MM.1S (cell line): ENCODE data around the gene CAMK2G.

Experiments used
- DNase-seq: peaks from one replicate; pipeline ENCODE4 v3.0.0-alpha.2; 2015
- H2AFZ ChIP-seq: fragments of 300-600 bp; sonication (generic); 2 replicates; pipeline ENCODE4 v1.6.0; 2016; ENCODE audit warnings: antibody characterized with exemption, low read length
- H3F3A ChIP-seq: fragments of 300-600 bp; sonication (generic); 2 replicates; pipeline ENCODE4 v1.6.1; 2016; ENCODE audit warnings: mild to moderate bottlenecking, antibody characterized with exemption, low read length, moderate library complexity, mixed read lengths; ENCODE audit not compliant: insufficient read depth
- H3K27ac ChIP-seq: fragments of 300-600 bp; sonication (generic); 2 replicates; pipeline ENCODE4 v1.5.1; 2016; ENCODE audit warnings: mild to moderate bottlenecking, low read length
- H3K27me3 ChIP-seq: fragments of 300-600 bp; sonication (generic); replicated peaks from 2 replicates; pipeline ENCODE4 v1.6.0; 2016; ENCODE audit warnings: low read length; ENCODE audit not compliant: insufficient read depth
- H3K36me3 ChIP-seq: fragments of 300-600 bp; sonication (generic); replicated peaks from 2 replicates; pipeline ENCODE4 v1.6.1; 2016; ENCODE audit warnings: mild to moderate bottlenecking, low read length, mixed read lengths; ENCODE audit not compliant: insufficient read depth
- H3K4me1 ChIP-seq: fragments of 300-600 bp; sonication (generic); 2 replicates; pipeline ENCODE4 v1.6.1; 2016; ENCODE audit warnings: low read length, mixed read lengths
- H3K4me2 ChIP-seq: fragments of 300-600 bp; sonication (generic); 2 replicates; pipeline ENCODE4 v1.6.0; 2016; ENCODE audit warnings: low read depth, low read length
- H3K4me3 ChIP-seq: fragments of 300-600 bp; sonication (generic); 2 replicates; pipeline ENCODE4 v1.5.1; 2016; ENCODE audit warnings: low read length, mixed read lengths
- H3K79me2 ChIP-seq: fragments of 300-600 bp; sonication (generic); 2 replicates; pipeline ENCODE4 v1.6.1; 2016; ENCODE audit warnings: mixed run types, low read length, mixed read lengths
- H3K9ac ChIP-seq: fragments of 300-600 bp; sonication (generic); 2 replicates; pipeline ENCODE4 v1.6.1; 2016; ENCODE audit warnings: low read length, mixed read lengths
- H3K9me2 ChIP-seq: fragments of 300-600 bp; sonication (generic); replicated peaks from 2 replicates; pipeline ENCODE4 v1.6.1; 2016; ENCODE audit warnings: mild to moderate bottlenecking, low read length, mixed read lengths; ENCODE audit not compliant: insufficient read depth
- H3K9me3 ChIP-seq: fragments of 300-600 bp; sonication (generic); replicated peaks from 2 replicates; pipeline ENCODE4 v1.6.1; 2016; ENCODE audit warnings: mild to moderate bottlenecking, low read length, mixed read lengths; ENCODE audit not compliant: insufficient read depth
- H4K20me1 ChIP-seq: fragments of 300-600 bp; sonication (generic); 2 replicates; pipeline ENCODE4 v1.6.1; 2016; ENCODE audit warnings: mild to moderate bottlenecking, low read length, moderate library complexity, mixed read lengths; ENCODE audit not compliant: insufficient read depth
- EZH2 ChIP-seq: fragments of 300-600 bp; sonication (generic); optimal IDR thresholded peaks from 2 replicates; pipeline ENCODE3; 2017; ENCODE audit warnings: low read depth, mild to moderate bottlenecking, antibody characterized with exemption, low read length, mixed read lengths
- EZH2phosphoT487 ChIP-seq: fragments of 300-600 bp; sonication (generic); IDR thresholded peaks from 2 replicates; pipeline ENCODE4 v1.6.1; 2018; ENCODE audit warnings: antibody characterized with exemption, low read length
- TF ChIP-seq, protein P1 (sequence below): fragments of 300-600 bp; sonication (generic); IDR thresholded peaks from 2 replicates; pipeline ENCODE4 v1.5.1; 2016; ENCODE audit warnings: antibody characterized with exemption, low read length, mixed read lengths

CAMK2G gene

DNA sequence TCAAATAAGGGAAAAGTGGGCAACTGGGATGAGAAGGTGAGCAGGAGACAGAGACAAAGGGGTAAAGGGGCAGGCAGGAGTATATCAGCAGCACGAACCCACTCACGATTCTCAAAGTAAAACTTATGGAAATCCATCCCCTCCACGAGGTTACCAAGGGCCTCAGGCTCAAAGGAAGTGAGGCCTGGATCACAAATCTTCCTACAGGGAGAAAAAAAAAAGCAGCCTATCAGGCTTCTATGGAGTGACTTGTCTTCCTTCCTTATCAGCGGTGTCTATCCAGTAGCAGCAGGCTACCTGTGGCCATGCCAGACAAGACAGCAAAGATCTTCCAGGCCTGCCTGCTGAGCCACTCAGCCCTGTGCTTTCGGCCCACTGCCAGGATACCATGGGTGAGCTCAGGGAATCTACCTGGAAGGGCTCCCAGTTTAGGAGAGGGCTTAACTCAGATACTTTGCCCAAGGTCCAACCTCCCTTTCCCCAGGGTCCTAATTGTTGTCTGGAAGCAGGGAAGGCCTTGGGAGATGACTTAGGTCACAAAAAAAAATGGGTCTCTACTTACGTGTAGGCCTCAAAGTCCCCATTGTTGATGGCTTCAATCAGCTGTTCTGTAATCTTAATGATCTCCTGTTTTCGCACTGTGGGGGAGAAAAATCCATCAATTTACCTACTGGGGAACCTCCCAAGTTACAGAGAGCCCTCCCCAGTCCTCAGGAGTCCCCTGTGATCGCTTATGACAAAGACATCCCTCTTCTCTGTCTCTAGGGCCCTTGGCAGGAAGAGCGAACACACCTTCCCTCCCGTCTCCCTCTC, 57.2 kb downstream of the CAMK2G start:
- Histone ChIP-seq H3K9me3 (no peaks in the 10 kb centered on the region), H3K4me3 (no peak overlapping the region), H3K36me3 (no peaks in the 10 kb centered on the region), H3K9ac (no peak overlapping the region), H3F3A (peaks cover 7% of the 10 kb centered on the region), H4K20me1 (no peaks in the 10 kb centered on the region), H3K9me2 (no peaks in the 10 kb centered on the region), H2AFZ (no peak overlapping the region), H3K79me2 (no peaks in the 10 kb centered on the region), H3K4me2 (no peak overlapping the region), H3K27me3 (no peaks in the 10 kb centered on the region), H3K27ac (no peak overlapping the region), H3K4me1 (no peaks in the 10 kb centered on the region)
- no peak for DNase-seq
- TF ChIP-seq EZH2 (no peak), EZH2phosphoT487 (no peak)
- TF ChIP-seq, protein P1, sequence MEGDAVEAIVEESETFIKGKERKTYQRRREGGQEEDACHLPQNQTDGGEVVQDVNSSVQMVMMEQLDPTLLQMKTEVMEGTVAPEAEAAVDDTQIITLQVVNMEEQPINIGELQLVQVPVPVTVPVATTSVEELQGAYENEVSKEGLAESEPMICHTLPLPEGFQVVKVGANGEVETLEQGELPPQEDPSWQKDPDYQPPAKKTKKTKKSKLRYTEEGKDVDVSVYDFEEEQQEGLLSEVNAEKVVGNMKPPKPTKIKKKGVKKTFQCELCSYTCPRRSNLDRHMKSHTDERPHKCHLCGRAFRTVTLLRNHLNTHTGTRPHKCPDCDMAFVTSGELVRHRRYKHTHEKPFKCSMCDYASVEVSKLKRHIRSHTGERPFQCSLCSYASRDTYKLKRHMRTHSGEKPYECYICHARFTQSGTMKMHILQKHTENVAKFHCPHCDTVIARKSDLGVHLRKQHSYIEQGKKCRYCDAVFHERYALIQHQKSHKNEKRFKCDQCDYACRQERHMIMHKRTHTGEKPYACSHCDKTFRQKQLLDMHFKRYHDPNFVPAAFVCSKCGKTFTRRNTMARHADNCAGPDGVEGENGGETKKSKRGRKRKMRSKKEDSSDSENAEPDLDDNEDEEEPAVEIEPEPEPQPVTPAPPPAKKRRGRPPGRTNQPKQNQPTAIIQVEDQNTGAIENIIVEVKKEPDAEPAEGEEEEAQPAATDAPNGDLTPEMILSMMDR = no peak

DNA sequence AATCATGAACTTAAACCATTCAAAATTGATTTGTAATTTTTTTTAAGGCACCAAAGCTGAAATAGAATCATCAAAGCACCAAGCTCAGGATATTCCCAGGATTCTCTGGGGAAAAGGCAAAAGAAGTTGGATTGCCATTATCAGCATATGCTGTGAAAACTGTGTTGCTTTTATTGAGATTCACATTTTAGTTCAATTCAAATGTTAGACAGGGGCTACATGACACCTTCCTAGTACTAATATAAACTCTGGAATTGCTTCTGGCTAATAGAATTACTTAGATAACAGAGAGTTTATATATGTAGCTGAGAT, 58.7 kb downstream of the CAMK2G start:
- no peak overlapping the region for H3K9ac ChIP-seq
- no peak overlapping the region for H3K4me3 ChIP-seq
- no peaks in the 10 kb centered on the region for H3K27me3 ChIP-seq
- no peak overlapping the region for H2AFZ ChIP-seq
- H3K4me2 ChIP-seq = no peak overlapping the region
- no peaks in the 10 kb centered on the region for H3K9me2 ChIP-seq
- H3K36me3 ChIP-seq = no peaks in the 10 kb centered on the region
- TF ChIP-seq, protein P1 = no peak
- no peak overlapping the region for H3K27ac ChIP-seq
- no peaks in the 10 kb centered on the region for H4K20me1 ChIP-seq
- H3K4me1 ChIP-seq = no peaks in the 10 kb centered on the region
- no peak for DNase-seq
- H3K79me2 ChIP-seq = peaks cover 1% of the 10 kb centered on the region
- H3K9me3 ChIP-seq = no peaks in the 10 kb centered on the region
- H3F3A ChIP-seq = peaks cover 8% of the 10 kb centered on the region

DNA sequence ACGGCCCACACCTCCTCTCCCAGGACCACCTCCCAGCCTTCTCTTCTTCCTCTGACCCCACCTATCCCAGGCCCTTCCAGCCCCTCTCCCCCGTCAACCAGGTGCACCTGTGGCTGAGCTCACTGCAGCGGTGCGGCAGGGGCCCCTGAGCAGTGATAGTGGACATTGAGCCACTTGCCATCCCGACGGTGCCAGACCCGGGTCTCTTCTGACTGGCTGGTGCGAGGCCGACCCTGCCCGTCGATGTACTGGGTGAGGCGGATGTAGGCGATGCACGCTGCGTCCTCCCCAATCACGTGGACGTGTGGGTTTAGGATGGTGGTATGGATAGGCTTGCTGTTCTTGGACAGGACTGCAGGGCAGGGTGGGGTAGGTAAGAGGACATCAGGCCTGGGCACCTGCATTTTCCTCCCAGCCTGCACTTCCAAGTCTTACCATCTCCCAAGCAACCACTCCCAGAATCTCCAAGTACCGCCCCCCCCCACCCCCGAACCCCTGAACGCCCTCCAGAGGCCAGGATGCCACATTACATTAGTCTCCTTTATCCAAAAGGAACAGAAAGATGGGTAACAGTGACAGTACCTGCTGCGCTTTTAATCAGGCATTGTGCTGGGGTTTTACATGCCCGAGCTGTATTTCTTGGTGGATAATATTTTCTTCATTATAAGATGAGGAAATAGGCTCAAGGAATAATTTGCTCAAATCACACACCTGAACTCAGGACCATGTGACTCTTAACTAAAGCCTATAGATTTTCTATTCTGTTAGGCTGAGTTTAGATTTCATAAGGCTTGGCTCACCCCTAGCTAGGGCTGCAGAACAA, 59.2 kb downstream of the CAMK2G start:
- Histone ChIP-seq H2AFZ (no peak overlapping the region), H3F3A (peaks cover 10% of the 10 kb centered on the region), H3K9me3 (no peaks in the 10 kb centered on the region), H3K9me2 (no peaks in the 10 kb centered on the region), H3K27me3 (no peaks in the 10 kb centered on the region), H3K27ac (no peak overlapping the region), H3K4me1 (no peaks in the 10 kb centered on the region), H3K79me2 (peaks cover 5% of the 10 kb centered on the region), H3K4me2 (no peak overlapping the region), H3K36me3 (no peaks in the 10 kb centered on the region), H4K20me1 (no peaks in the 10 kb centered on the region), H3K4me3 (no peak overlapping the region), H3K9ac (no peak overlapping the region)
- no peak for DNase-seq
- no peak for TF ChIP-seq EZH2
- TF ChIP-seq, protein P1 = no peak; the same call in none of the 2 replicates
- no peak for TF ChIP-seq EZH2phosphoT487
